Measurements from ENCODE around the gene OST4.

Gene OST4

GRCh38 chr2:27040282-27040681 lies 31.2 kb downstream of the OST4 start:
- peaks cover 11% of the 10 kb centered on the region for H3K36me3 ChIP-seq (replicated peaks; ENCODE audit: insufficient read depth, low read length)
- H3K4me3 ChIP-seq (ENCODE audit: low read length): no peak overlapping the region
- H3K4me1 ChIP-seq (ENCODE audit: low read length): no peaks in the 10 kb centered on the region
- no peak for DNase-seq
- peaks cover 17% of the 10 kb centered on the region for H3K79me2 ChIP-seq (ENCODE audit: low read length)
- no peak overlapping the region for H3K9ac ChIP-seq (ENCODE audit: low read length)
- H3K9me2 ChIP-seq (replicated peaks; ENCODE audit: insufficient read depth, low read length): no peaks in the 10 kb centered on the region
- H3K27ac ChIP-seq (ENCODE audit: low read length): no peak overlapping the region
- TF ChIP-seq CTCF (IDR thresholded peaks at IDR 0.05; ENCODE audit: low read length) (no peak), EZH2phosphoT487 (IDR thresholded peaks at IDR 0.05; ENCODE audit: low read length) (no peak), EZH2 (optimal IDR thresholded peaks at IDR 0.05; ENCODE audit: low read depth, low read length) (no peak)
- no peak overlapping the region for H3K4me2 ChIP-seq (ENCODE audit: low read depth, low read length)
- no peaks in the 10 kb centered on the region for H3K9me3 ChIP-seq (replicated peaks; ENCODE audit: insufficient read depth, low read length)
- no peaks in the 10 kb centered on the region for H3K27me3 ChIP-seq (replicated peaks; ENCODE audit: insufficient read depth, low read length)
- H4K20me1 ChIP-seq (ENCODE audit: insufficient read depth, low read length): no peaks in the 10 kb centered on the region
- H2AFZ ChIP-seq (ENCODE audit: low read length): no peak overlapping the region
- H3F3A ChIP-seq (ENCODE audit: insufficient read depth, low read length): no peaks in the 10 kb centered on the region

GRCh38 chr2:27039871-27040270 lies 31.6 kb downstream of the OST4 start:
- no peak overlapping the region for H3K9ac ChIP-seq (ENCODE audit: low read length)
- DNase-seq: no peak
- H3K36me3 ChIP-seq (replicated peaks; ENCODE audit: insufficient read depth, low read length): peaks cover 11% of the 10 kb centered on the region

GRCh38 chr2:27039426-27039825 lies 32.0 kb downstream of the OST4 start:
- no peak for TF ChIP-seq EZH2 (optimal IDR thresholded peaks at IDR 0.05; ENCODE audit: low read depth, low read length)
- TF ChIP-seq EZH2phosphoT487 (IDR thresholded peaks at IDR 0.05; ENCODE audit: low read length): no peak
- no peak for TF ChIP-seq CTCF (IDR thresholded peaks at IDR 0.05; ENCODE audit: low read length)
- H4K20me1 ChIP-seq (ENCODE audit: insufficient read depth, low read length): no peaks in the 10 kb centered on the region
- no peaks in the 10 kb centered on the region for H3K9me3 ChIP-seq (replicated peaks; ENCODE audit: insufficient read depth, low read length)
- H3K4me3 ChIP-seq (ENCODE audit: low read length): no peak overlapping the region
- H2AFZ ChIP-seq (ENCODE audit: low read length): no peak overlapping the region
- peaks cover 11% of the 10 kb centered on the region for H3K36me3 ChIP-seq (replicated peaks; ENCODE audit: insufficient read depth, low read length)
- no peak for DNase-seq
- no peak overlapping the region for H3K9ac ChIP-seq (ENCODE audit: low read length)
- H3K27me3 ChIP-seq (replicated peaks; ENCODE audit: insufficient read depth, low read length): no peaks in the 10 kb centered on the region
- H3K9me2 ChIP-seq (replicated peaks; ENCODE audit: insufficient read depth, low read length): no peaks in the 10 kb centered on the region
- 0 out of 2 replicates have a peak, but pooled peaks cover under 1% of the 10 kb centered on the region for H3K4me1 ChIP-seq (ENCODE audit: low read length)
- no peaks in the 10 kb centered on the region for H3F3A ChIP-seq (ENCODE audit: insufficient read depth, low read length)
- H3K27ac ChIP-seq (ENCODE audit: low read length): no peak overlapping the region
- no peak overlapping the region for H3K4me2 ChIP-seq (ENCODE audit: low read depth, low read length)
- H3K79me2 ChIP-seq (ENCODE audit: low read length): peaks cover 25% of the 10 kb centered on the region

More at GRCh38 chr2:27039871-27040270, 31.6 kb downstream of the OST4 start:
- H4K20me1 ChIP-seq (ENCODE audit: insufficient read depth, low read length): no peaks in the 10 kb centered on the region
- no peak overlapping the region for H3K4me3 ChIP-seq (ENCODE audit: low read length)
- H2AFZ ChIP-seq (ENCODE audit: low read length): no peak overlapping the region
- no peaks in the 10 kb centered on the region for H3K9me2 ChIP-seq (replicated peaks; ENCODE audit: insufficient read depth, low read length)
- H3K4me2 ChIP-seq (ENCODE audit: low read depth, low read length): no peak overlapping the region
- H3K79me2 ChIP-seq (ENCODE audit: low read length): peaks cover 21% of the 10 kb centered on the region
- no peaks in the 10 kb centered on the region for H3K4me1 ChIP-seq (ENCODE audit: low read length)
- no peaks in the 10 kb centered on the region for H3K27me3 ChIP-seq (replicated peaks; ENCODE audit: insufficient read depth, low read length)
- H3K27ac ChIP-seq (ENCODE audit: low read length): no peak overlapping the region
- H3F3A ChIP-seq (ENCODE audit: insufficient read depth, low read length): no peaks in the 10 kb centered on the region
- no peak for TF ChIP-seq EZH2phosphoT487 (IDR thresholded peaks at IDR 0.05; ENCODE audit: low read length)
- TF ChIP-seq EZH2 (optimal IDR thresholded peaks at IDR 0.05; ENCODE audit: low read depth, low read length): no peak
- no peak for TF ChIP-seq CTCF (IDR thresholded peaks at IDR 0.05; ENCODE audit: low read length)
- no peaks in the 10 kb centered on the region for H3K9me3 ChIP-seq (replicated peaks; ENCODE audit: insufficient read depth, low read length)
